Thyroid gland (tissue), 4 donors: ENCODE data around the gene ABI3BP. TPM values are rescaled to one million over a fixed set of nuclear protein-coding genes. Genes with fewer than 3 reads are reported as not detected.

Experiments
- DNase-seq, 2 donors: peaks; one replicate each; pipeline ENCODE4 v3.0.0-alpha.2; 2019
- H3K27ac ChIP-seq, 3 donors: fragments of 200-600 bp; sonication (generic); 1 replicate in 2 of 3; 2 replicates in 1 of 3; pipeline ENCODE4 v1.5.1; 2016 to 2019; ENCODE audit warnings: mild to moderate bottlenecking in 1 of 3, moderate library complexity in 1 of 3
- H3K27me3 ChIP-seq: fragments of 200-600 bp; sonication (generic); one replicate; pipeline ENCODE4 v1.5.1; 2019
- H3K36me3 ChIP-seq, 2 donors: fragments of 200-600 bp; sonication (generic); one replicate each; pipeline ENCODE4 v1.5.1; 2016 to 2019
- H3K4me1 ChIP-seq, 2 donors: fragments of 200-600 bp; sonication (generic); one replicate each; pipeline ENCODE4 v1.5.1; 2017 to 2019
- H3K4me3 ChIP-seq, 3 donors: fragments of 200-600 bp; sonication (generic); replicated peaks in 1 of 3; 1 replicate in 2 of 3; 2 replicates in 1 of 3; pipeline ENCODE4 v1.5.1; 2016; ENCODE audit warnings: mild to moderate bottlenecking in 1 of 3
- H3K9me3 ChIP-seq: fragments of 200-600 bp; sonication (generic); one replicate; pipeline ENCODE4 v1.5.1; 2017
- POLR2A ChIP-seq, 2 donors: fragments of 450-650 bp; IDR thresholded peaks; one replicate each; pipeline ENCODE4 v1.6.1; 2017; ENCODE audit warnings: antibody characterized with exemption in 2 of 2, mild to moderate bottlenecking in 2 of 2, moderate library complexity in 1 of 2
- WGBS, 2 donors: methylation state at CpG; one replicate each; pipeline ENCODE4 v1.1.5; 2017; 5-methylcytosine and 5-hydroxymethylcytosine counted together
- intact Hi-C: fragments of 100-400 bp; cut with DNase I; formaldehyde crosslinking; loops from one replicate; pipeline ENCODE4 v1.15.1; 2023
- total RNA-seq, 4 donors: library from RNA; depleted of rRNA; stranded (reverse); fragments of >200 nt; gene quantifications; one replicate each; pipeline ENCODE4 v1.2.3, GENCODE V29; 2016
- TF ChIP-seq, protein P1 (sequence below), 6 experiments: fragments of 200-600 bp in 3 of 6; fragments of 450-650 bp in 3 of 6; sonication (generic) in 3 of 6; IDR thresholded peaks; one replicate each; pipeline ENCODE4 v1.5.1; 2016 to 2019; ENCODE audit warnings: antibody characterized with exemption in 6 of 6, mild to moderate bottlenecking in 2 of 6, inconsistent platforms in 1 of 6, moderate library complexity in 1 of 6

ABI3BP gene
- total RNA-seq, 4 donors from 2014 or later, result 68.7 to 133 (median 96.8) TPM

- WGBS, 2 donors, result 90 to 94% methylated on average over 3 of the region's 3 CpGs
- TF ChIP-seq POLR2A (IDR thresholded peaks at IDR 0.05), result no peak
- TF ChIP-seq, protein P1, sequence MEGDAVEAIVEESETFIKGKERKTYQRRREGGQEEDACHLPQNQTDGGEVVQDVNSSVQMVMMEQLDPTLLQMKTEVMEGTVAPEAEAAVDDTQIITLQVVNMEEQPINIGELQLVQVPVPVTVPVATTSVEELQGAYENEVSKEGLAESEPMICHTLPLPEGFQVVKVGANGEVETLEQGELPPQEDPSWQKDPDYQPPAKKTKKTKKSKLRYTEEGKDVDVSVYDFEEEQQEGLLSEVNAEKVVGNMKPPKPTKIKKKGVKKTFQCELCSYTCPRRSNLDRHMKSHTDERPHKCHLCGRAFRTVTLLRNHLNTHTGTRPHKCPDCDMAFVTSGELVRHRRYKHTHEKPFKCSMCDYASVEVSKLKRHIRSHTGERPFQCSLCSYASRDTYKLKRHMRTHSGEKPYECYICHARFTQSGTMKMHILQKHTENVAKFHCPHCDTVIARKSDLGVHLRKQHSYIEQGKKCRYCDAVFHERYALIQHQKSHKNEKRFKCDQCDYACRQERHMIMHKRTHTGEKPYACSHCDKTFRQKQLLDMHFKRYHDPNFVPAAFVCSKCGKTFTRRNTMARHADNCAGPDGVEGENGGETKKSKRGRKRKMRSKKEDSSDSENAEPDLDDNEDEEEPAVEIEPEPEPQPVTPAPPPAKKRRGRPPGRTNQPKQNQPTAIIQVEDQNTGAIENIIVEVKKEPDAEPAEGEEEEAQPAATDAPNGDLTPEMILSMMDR (IDR thresholded peaks at IDR 0.05), result no peak
- no peak for DNase-seq
- H3K36me3 ChIP-seq, result peaks cover 5 to 19% of the 10 kb centered on the region in 2 donors
- H3K27me3 ChIP-seq, result no peaks in the 10 kb centered on the region
- H3K4me3 ChIP-seq, result no peak overlapping the region
- intact Hi-C loops, result no loop called here
- H3K9me3 ChIP-seq, result no peaks in the 10 kb centered on the region
- H3K4me1 ChIP-seq, result peaks cover 8 to 27% of the 10 kb centered on the region in 2 donors
- no peak overlapping the region for H3K27ac ChIP-seq
Measured at GRCh38 chr3:100732435-100732834, 260.8 kb downstream of the ABI3BP start.

DNA sequence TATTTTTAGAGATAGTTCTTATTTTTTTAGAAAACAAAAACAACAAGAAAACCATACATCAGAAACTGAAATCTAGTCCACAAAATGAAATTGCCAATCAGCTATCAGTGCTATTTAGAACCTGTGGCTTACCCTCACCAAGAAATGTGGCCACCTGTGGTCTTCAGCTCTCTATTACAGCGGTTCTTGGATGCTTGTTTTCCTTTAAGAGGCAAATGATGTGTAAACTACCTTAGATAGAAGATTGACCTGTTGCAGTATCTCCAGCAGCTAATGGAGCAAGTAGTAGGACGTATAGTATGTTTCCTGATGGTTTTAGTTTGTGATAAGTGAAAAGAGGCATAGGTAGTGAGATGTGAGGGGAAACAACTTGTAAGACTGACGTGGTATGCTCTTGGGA is 262.7 kb downstream of the ABI3BP start:
- peaks cover 5 to 16% of the 10 kb centered on the region in 2 donors for H3K36me3 ChIP-seq
- H3K27me3 ChIP-seq, result no peaks in the 10 kb centered on the region
- intact Hi-C loops, result no loop called here
- H3K9me3 ChIP-seq, result no peaks in the 10 kb centered on the region
- no peak for TF ChIP-seq POLR2A (IDR thresholded peaks at IDR 0.05)
- TF ChIP-seq, protein P1 (IDR thresholded peaks at IDR 0.05), result no peak
- H3K4me3 ChIP-seq, result no peak overlapping the region
- peaks cover 3 to 16% of the 10 kb centered on the region in 2 donors for H3K4me1 ChIP-seq
- no peak for DNase-seq
- H3K27ac ChIP-seq, result no peak overlapping the region
- 87% methylated on average over 3 of the region's 3 CpGs for WGBS, 2 donors

DNA sequence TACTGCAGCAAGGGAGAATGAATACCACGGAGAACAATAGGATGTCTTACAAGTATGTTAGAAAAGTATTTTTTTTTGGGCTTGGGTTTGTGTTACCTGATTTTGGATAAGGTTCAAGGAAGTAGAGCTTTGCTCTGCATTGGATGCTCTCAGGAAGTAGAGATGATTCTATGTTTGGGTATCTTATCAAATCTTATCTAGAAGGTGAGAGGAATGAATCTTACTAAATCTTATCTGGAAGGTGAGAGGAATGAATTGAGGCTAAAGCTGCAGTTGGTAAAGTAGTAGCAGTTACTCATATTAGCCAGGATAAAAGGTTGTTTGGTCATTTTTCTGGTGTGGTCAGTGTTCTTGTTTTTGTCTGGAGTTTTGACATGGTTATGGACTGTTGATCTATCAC is 266.5 kb downstream of the ABI3BP start:
- no peak for TF ChIP-seq POLR2A (IDR thresholded peaks at IDR 0.05)
- H3K36me3 ChIP-seq, result peaks cover 5 to 15% of the 10 kb centered on the region in 2 donors
- peaks cover 3 to 4% of the 10 kb centered on the region in 2 donors for H3K4me1 ChIP-seq
- intact Hi-C loops, result no loop called here
- no peak overlapping the region for H3K27ac ChIP-seq
- 89% methylated on average over 1 of the region's 1 CpG for WGBS, 2 donors
- H3K4me3 ChIP-seq, result no peak overlapping the region
- no peaks in the 10 kb centered on the region for H3K9me3 ChIP-seq
- no peaks in the 10 kb centered on the region for H3K27me3 ChIP-seq
- DNase-seq, result no peak

DNA sequence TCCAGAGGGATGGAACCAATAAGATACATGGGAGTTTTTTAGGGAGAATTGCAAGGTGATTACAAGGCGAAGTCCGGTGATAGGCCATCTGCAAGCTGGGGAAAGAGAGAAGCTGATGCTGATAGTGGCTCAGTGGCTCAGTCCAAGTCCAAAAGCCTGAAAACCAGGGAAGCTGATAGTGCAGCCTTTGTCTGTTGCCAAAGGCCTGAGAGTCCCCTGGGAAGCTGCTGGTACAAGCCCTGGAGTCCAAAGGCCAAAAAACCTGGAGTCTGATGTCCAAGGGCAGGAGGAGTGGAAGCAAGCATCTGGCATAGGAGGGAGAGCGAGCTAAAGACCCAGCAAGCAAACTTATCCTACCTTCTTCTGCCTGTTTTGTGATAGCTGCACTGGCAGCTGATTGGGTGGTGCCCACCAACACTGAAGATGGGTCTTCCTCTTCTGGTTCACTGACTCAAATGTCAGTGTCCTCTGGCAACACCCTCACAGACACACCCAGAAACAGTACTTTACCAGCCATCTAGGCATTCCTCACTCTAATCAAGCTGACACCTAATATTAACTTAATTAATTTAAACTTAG is 267.2 kb downstream of the ABI3BP start:
- 96 to 98% methylated on average over 3 of the region's 3 CpGs for WGBS, 2 donors
- intact Hi-C loops, result no loop called here
- TF ChIP-seq, protein P1 (IDR thresholded peaks at IDR 0.05), result no peak
- TF ChIP-seq POLR2A (IDR thresholded peaks at IDR 0.05), result no peak
- peaks cover 3 to 4% of the 10 kb centered on the region in 2 donors for H3K4me1 ChIP-seq
- H3K4me3 ChIP-seq, result no peak overlapping the region
- no peaks in the 10 kb centered on the region for H3K27me3 ChIP-seq
- no peak for DNase-seq
- H3K27ac ChIP-seq, result no peak overlapping the region
- H3K36me3 ChIP-seq, result peaks cover 5 to 18% of the 10 kb centered on the region in 2 donors
- H3K9me3 ChIP-seq, result no peaks in the 10 kb centered on the region

- H3K9me3 ChIP-seq, result no peaks in the 10 kb centered on the region
- H3K36me3 ChIP-seq, result peaks cover 7 to 11% of the 10 kb centered on the region in 2 donors
- no peak overlapping the region for H3K27ac ChIP-seq
- DNase-seq, result no peak
- intact Hi-C loops, result no loop called here
- H3K4me3 ChIP-seq, result no peak overlapping the region
- TF ChIP-seq, protein P1 (IDR thresholded peaks at IDR 0.05), result no peak
- TF ChIP-seq POLR2A (IDR thresholded peaks at IDR 0.05), result no peak
- H3K4me1 ChIP-seq, result peaks cover 5 to 8% of the 10 kb centered on the region in 2 donors
- 78 to 83% methylated on average over 5 of the region's 5 CpGs for WGBS, 2 donors
- H3K27me3 ChIP-seq, result no peaks in the 10 kb centered on the region
Measured at GRCh38 chr3:100720426-100720825, 272.8 kb downstream of the ABI3BP start.
